Activated T-cell treated with anti-CD3 and anti-CD28 coated beads, Interleukin-2, amount 50 U/mL, for 1 hour (primary cell): ENCODE data around the gene RNPS1.

Source experiments
- DNase-seq: peaks from one replicate; pipeline ENCODE4 v3.0.0-alpha.2; 2020

RNPS1 gene

GRCh38 chr16:2233872-2234812 is 33.8 kb downstream of the RNPS1 start:
- no peak for DNase-seq

DNA sequence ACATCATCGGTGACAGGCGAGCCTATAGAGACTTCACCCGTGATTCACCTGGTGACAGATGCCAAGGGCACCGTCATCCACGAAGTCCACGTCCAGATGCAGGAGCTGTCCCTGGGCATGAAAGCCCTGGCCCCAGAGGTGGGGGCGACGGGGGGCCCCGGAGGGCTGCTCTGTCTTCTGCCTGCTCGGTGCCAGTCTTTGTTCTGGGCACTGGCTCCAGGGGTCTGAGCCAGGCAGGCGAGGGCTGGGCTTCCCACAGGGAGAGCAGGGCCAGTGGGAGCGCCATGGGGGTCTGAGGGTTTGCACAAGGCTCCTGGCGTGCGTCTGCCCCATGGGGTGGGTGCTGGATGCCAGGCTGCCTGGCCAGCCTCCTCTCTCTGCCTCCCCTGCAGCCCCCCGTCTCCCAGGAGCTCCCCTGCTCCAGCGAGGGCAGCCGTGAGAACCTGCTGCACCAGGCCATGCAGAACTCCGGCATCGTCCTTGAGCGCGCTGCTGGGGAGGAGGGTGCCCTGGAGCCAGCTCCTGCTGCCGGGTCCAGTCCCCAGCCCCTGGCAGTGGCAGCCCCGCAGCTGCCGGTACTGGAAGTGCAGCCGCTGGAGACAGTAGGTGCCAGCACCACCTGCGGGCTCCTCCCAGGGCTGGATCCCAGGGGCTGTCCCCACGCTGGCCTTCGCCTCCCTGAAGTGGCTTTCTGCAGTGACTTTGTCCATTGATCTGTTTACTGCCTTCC is 34.7 kb downstream of the RNPS1 start:
- no peak for DNase-seq

DNA sequence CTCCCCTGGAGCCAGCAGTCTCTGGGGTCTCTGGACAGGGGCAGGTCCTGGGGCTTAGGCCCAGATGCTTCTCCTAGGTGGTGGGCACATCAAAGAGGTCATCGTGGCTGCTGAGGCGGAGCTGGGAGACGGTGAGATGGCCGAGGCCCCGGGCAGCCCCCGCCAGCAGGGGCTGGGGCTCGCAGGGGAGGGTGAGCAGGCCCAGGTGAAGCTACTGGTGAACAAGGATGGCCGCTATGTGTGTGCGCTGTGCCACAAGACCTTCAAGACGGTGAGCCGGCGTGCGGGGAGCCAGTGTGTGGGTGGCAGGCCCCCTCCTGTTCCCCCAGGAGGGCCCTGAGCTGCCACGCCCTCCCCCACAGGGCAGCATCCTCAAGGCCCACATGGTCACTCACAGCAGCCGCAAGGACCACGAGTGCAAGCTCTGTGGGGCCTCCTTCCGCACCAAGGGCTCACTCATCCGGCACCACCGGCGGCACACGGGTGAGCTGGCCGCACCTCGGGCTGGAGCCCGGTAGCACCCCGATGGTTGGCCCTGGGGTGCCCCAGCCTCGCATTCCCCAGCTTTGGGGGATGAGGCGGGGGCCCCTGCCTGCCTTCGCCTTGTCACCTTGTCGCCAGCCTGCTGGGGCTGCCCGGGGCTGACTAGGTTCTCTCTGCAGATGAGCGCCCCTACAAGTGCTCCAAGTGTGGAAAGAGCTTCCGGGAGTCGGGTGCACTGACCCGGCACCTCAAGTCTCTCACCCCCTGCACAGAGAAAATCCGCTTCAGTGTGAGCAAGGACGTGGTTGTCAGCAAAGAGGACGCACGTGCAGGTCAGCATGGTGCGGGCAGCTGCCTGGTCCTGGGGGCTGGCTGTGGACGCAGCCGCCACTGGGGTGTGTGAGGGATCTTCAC is 35.6 kb downstream of the RNPS1 start:
- no peak for DNase-seq

- no peak for DNase-seq
These were observed 36.7 kb downstream of the RNPS1 start for GRCh38 chr16:2231016-2231931.

GRCh38 chr16:2230376-2230775 is 37.5 kb downstream of the RNPS1 start:
- no peak for DNase-seq

DNA sequence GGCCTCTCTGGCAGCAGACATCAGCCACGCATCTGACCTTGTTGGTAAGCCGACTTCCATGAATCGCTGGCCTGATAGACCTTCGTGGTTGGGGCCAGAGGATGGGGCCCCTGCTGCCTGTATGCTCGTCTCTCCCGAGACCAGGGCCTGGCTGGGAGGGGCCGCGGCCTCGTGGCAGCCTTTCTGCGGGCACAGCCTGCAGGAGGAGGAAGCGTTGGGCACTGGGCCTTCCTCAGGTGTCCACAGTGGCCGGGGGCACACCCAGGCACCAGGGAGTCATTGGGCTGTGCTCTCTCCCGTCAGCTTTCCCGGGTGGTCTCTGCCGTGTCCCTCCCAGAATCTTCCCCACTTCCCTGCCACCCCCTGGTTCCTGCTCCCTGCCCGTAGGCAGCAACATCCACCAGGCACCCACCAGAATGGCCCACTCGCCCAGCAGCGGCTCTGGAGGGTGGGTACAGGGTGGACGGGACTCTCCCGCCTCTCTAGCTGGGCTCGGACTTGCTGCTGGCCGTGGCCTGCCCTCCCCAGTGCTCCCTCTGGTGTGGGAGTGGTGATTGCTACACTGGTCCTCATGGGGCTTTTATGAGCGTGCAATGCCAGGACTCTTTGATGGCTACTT is 38.2 kb downstream of the RNPS1 start:
- DNase-seq = no peak

DNA sequence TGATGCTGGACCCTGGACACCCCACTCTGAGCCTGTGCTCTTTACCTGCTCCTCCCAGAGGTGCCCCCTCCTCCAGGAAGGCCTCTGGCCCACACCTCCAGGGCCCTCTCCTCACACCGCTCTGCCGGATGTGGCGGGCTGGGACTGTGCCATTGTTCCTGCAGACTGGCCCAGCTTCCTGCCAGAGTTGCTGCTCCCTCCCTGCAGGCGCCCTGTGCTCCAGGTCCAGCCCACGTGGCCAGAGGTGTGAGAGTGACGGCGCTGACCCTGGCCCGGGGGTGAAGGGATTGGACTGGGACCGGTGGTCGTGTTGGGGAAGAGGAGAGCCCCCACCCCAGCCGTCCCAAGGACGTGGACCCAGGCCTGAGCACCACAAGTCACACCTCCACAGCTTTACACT is 38.8 kb downstream of the RNPS1 start:
- no peak for DNase-seq

DNA sequence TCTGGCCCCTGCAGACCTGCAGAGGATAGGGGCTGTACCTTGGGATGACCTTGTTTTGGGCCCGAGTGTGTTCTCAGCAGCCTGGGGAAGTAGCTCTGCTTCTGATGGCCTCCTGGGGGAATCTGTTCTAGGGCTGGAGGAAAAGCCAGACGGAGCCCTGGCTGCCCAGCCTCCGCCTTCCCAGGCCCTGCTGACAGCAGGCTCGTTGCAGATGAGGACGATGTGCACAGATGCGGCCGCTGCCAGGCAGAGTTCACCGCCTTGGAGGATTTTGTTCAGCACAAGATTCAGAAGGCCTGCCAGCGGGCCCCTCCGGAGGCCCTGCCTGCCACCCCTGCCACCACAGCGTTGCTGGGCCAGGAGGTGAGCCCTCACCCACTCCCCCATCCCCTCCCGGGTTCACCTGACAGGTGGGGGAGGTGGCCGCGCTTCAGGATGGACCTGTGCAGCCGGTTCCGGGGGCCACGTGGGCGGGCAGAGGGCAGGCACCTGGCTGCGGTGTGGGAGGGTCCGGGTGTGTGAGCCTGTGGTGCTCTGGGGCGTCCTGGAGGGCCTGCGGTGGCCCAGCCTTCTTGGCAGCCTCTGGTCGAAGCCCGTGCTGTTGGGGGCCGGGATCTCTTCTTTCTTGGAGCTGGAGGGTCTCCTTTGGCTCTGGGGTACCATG is 39.6 kb downstream of the RNPS1 start:
- no peak for DNase-seq

- DNase-seq = no peak
These were observed 41.0 kb downstream of the RNPS1 start for GRCh38 chr16:2226918-2227317.

DNA sequence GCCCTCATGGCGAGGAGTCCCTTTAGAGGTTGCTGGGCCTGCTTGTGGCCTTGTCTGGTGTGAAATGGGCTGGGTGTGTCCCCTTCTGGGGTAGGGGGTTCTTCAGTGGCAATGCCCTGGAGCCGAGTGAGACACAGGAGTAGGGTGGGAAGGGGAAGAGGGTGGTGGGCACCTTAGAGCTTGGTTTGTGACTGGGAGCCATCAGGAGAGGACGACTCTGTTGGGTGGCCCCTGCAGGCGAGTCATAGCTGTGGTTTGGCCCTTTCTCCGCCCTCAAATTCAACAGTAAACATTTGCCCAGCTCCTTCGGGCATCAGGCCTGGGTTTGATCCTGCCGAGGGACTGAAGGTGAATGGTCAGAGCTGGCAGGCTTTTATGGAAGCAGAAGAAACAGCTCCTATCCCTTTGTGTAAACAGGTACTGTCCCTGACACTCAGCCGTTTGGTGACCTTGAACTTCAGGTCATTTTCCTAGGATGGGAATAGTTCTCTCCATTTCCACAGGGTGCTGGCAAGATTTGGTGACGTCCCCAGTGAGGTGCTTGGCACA is 41.6 kb downstream of the RNPS1 start:
- no peak for DNase-seq

DNA sequence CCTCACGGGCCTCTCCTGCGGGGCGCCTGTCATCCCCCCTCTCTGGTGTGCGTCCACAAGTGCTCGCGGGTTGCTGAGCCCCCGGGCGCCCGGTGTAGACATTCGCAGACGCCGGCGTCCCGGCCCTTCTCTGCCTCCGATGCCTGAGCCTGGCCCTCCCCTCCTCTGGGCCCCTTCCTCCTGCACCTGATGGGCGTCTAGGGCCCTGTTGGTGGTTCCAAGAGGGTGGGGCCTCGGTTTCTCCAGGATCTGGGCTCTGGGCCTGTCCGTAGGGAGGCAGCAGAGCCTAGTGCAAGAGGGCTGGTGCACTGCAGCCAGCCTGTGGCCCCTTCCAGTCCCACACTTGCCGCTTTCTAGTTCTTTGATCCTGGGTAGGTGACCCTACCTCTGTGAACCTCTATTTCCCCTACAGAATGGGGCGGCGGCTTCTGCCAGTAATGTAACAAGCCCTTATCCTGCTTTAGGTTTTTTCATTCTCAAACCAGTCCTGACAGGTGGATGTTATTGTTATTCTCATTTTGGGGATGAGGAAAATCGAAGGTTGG is 43.9 kb downstream of the RNPS1 start:
- no peak for DNase-seq

- DNase-seq = peak; percentile 97
These were observed 44.5 kb downstream of the RNPS1 start, which contains the start of gene E4F1 for GRCh38 chr16:2223221-2223941. Gene E4F1, plus strand, starts transcription at chr16:2223591. Its CDS starts 23 bp downstream, at chr16:2223614.

GRCh38 chr16:2216330-2216729 is 51.6 kb downstream of the RNPS1 start:
- DNase-seq = no peak

DNA sequence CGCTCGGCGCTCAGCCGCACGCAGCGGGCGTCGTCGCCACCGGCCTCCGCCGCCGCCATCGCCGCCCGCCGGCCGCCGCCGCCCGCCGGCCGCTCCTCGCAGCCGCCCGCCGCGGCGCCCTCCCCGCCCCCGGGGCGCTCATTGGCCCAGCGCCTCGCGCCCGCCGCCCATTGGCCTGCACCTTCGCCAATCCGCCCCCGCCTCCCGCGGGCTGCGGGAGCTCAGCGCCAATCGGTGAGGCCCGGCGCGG is 53.3 kb downstream of the RNPS1 start, which contains the start of gene PGP:
Gene PGP, minus strand, starts transcription at position 122 of the 250 bp plus-strand sequence. Its CDS starts 63 bp downstream, at position 59.
- DNase-seq = no peak

GRCh38 chr16:2213817-2214718 is 53.9 kb downstream of the RNPS1 start:
- no peak for DNase-seq

DNA sequence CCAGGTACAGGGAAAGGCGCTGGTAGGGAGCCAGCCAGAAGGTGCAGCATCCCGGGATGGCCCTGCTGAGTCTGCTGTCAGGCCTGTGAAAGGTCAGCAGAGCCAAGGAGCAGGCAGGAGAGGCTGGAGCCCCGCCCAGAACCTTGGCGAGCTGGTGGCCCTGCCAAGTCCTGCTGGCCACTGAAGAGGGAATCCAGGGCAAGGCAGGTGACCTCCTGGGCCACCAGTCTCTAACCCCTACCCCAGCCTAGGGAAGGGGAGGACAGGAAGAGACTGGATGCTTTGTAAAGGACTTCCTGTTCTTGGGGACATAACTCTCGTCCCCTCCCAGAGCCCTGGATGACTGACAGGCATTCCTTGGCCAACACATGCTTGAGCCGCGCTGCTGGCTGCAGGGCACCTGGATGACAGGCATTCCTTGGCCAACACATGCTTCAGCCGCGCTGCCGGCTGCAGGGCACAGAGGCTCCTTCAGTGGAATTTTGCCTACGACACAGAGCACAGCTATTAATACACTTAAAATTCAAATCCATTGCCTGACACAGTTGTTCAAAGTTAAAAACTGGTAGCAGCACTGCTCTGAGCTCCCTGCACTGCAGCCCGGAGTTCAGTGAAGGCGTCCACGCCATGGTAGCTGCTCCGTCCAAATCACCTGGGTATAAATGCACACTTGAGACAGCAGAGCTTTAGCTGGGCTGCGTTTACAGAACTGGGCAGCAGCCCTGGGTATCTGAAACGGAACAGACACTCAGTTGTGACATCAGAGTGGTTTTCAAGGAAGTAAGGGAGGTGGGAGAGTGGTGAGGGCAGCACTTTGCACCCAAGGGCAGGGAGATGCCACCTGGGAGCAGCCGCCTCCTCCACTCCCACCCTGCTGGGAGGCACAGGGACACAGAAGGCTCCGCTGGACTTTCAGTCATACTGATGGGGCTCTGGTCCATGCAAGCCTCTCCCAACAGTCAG is 55.3 kb downstream of the RNPS1 start:
- no peak for DNase-seq

- no peak for DNase-seq
These were observed 56.0 kb downstream of the RNPS1 start for GRCh38 chr16:2211923-2212347.
